GM23248 (cell line): ENCODE data around the gene HMG20B. TPM values are rescaled to one million over a fixed set of nuclear protein-coding genes. Genes with fewer than 3 reads are reported as not detected.

Experiments
- DNase-seq: peaks from one replicate; pipeline ENCODE4 v3.0.0-alpha.2; 2015
- H2AFZ ChIP-seq: fragments of 200-600 bp; sonication (generic); 2 replicates; pipeline ENCODE4 v1.6.1; 2016; ENCODE audit warnings: antibody characterized with exemption
- H3F3A ChIP-seq: fragments of 200-600 bp; sonication (generic); 2 replicates; pipeline ENCODE4 v1.6.1; 2016; ENCODE audit warnings: mild to moderate bottlenecking, antibody characterized with exemption, mixed run types; ENCODE audit not compliant: insufficient read depth
- H3K27ac ChIP-seq: fragments of 200-600 bp; sonication (generic); 2 replicates; pipeline ENCODE4 v1.5.1; 2016; ENCODE audit warnings: mild to moderate bottlenecking
- H3K27me3 ChIP-seq: fragments of 200-600 bp; sonication (generic); replicated peaks from 2 replicates; pipeline ENCODE4 v1.6.1; 2016; ENCODE audit warnings: mild to moderate bottlenecking; ENCODE audit not compliant: insufficient read depth
- H3K36me3 ChIP-seq: fragments of 200-600 bp; sonication (generic); 2 replicates; pipeline ENCODE4 v1.6.1; 2016; ENCODE audit warnings: low read depth, mild to moderate bottlenecking
- H3K4me1 ChIP-seq: fragments of 200-600 bp; sonication (generic); 2 replicates; pipeline ENCODE4 v1.6.1; 2016; ENCODE audit warnings: mild to moderate bottlenecking; ENCODE audit not compliant: insufficient read depth
- H3K4me2 ChIP-seq: fragments of 200-600 bp; sonication (generic); one replicate; pipeline ENCODE4 v1.6.1; 2016; ENCODE audit warnings: mild to moderate bottlenecking; ENCODE audit not compliant: unreplicated experiment
- H3K4me3 ChIP-seq: fragments of 200-600 bp; sonication (generic); 2 replicates; pipeline ENCODE4 v1.5.1; 2016; ENCODE audit warnings: mild to moderate bottlenecking
- H3K79me2 ChIP-seq: fragments of 200-600 bp; sonication (generic); 2 replicates; pipeline ENCODE4 v1.6.1; 2016; ENCODE audit warnings: mild to moderate bottlenecking; ENCODE audit not compliant: insufficient read depth
- H3K9ac ChIP-seq: fragments of 200-600 bp; sonication (generic); 2 replicates; pipeline ENCODE4 v1.6.1; 2016; ENCODE audit warnings: mild to moderate bottlenecking
- H3K9me2 ChIP-seq: fragments of 200-600 bp; sonication (generic); 2 replicates; pipeline ENCODE4 v1.6.1; 2016; ENCODE audit warnings: mixed run types, mild to moderate bottlenecking, moderate library complexity; ENCODE audit not compliant: insufficient read depth
- H3K9me3 ChIP-seq: fragments of 200-600 bp; sonication (generic); one replicate; pipeline ENCODE4 v1.6.1; 2017; ENCODE audit warnings: low read depth
- H4K20me1 ChIP-seq: fragments of 200-600 bp; sonication (generic); 2 replicates; pipeline ENCODE4 v1.6.0; 2016; ENCODE audit not compliant: insufficient read depth
- EZH2 ChIP-seq: fragments of 200-600 bp; sonication (generic); IDR thresholded peaks from 2 replicates; pipeline ENCODE4 v1.6.1; 2018; ENCODE audit warnings: antibody characterized with exemption, mild to moderate bottlenecking; ENCODE audit not compliant: insufficient read depth, poor library complexity, severe bottlenecking
- EZH2phosphoT487 ChIP-seq: fragments of 200-600 bp; sonication (generic); IDR thresholded peaks from 2 replicates; pipeline ENCODE4 v1.6.1; 2018; ENCODE audit warnings: antibody characterized with exemption, moderate library complexity, mild to moderate bottlenecking, low read depth; ENCODE audit not compliant: insufficient read depth
- WGBS, 2 experiments: methylation state at CpG; one replicate each; pipeline ENCODE4 v1.1.6; 2015 to 2017; ENCODE audit warnings: low lambda C conversion rate in 2 of 2, low coverage in 1 of 2; ENCODE audit errors: missing lambda C conversion rate in 2 of 2; 5-methylcytosine and 5-hydroxymethylcytosine counted together
- in situ Hi-C: fragments of 300-500 bp; cut with MboI; formaldehyde crosslinking; loops from 2 replicates; pipeline ENCODE4 v1.15.0; 2020
- polyA plus RNA-seq: library from polyadenylated mRNA; unstranded; fragments of >200 nt; fragmentation: Nextera tagmentation; extraction: Ambion mirVana; gene quantifications from 2 replicates; pipeline ENCODE4 v1.2.1, GENCODE V29; 2016
- total RNA-seq: library from RNA; depleted of rRNA; stranded (reverse); fragments of >200 nt; shearing (Covaris generic); gene quantifications from 2 replicates; pipeline ENCODE4 v1.2.3, GENCODE V29; 2014; rRNA removed

Gene HMG20B
- total RNA-seq, result 105 and 112 TPM in 2 replicates
- 83.9 and 87.7 TPM in 2 replicates for polyA plus RNA-seq

DNA sequence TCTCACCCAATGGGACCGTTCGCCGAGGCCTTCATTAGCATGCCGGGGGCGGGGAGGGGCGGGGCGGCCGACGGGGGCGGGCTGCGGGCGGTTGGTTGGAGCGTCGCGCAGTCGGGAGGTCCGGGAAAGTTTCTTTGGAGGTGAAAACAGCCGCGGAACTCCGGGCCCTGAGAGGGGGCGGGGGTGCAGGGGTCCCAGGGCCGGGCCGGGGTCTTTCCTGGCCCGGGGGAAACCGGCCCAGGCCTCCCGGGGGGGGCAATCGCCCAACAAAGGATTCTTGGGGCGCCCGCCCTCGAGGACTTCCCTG is at the start of gene HMG20B:
HMG20B (plus strand) TSS at position 90 of the 307 bp plus-strand sequence. CDS start 366 bp downstream, outside the sequence.
- Histone ChIP-seq H3K79me2 (no peaks in the 10 kb centered on the region; the same call in 1 of the 2 replicates), H3K4me1 (peaks cover 7% of the 10 kb centered on the region; the same call in 1 of the 2 replicates), H3K27me3 (no peaks in the 10 kb centered on the region), H3K9ac (peak within 1 kb of the TSS; percentile 90), H3K36me3 (no peaks in the 10 kb centered on the region), H3F3A (peaks cover 11% of the 10 kb centered on the region), H3K27ac (peak within 1 kb of the TSS; percentile 57), H2AFZ (peak within 1 kb of the TSS; percentile 99), H3K9me2 (no peaks in the 10 kb centered on the region), H3K4me3 (peak within 1 kb of the TSS; percentile 93), H3K9me3 (no peaks in the 10 kb centered on the region), H3K4me2 (peak within 1 kb of the TSS; percentile 92), H4K20me1 (no peaks in the 10 kb centered on the region)
- in situ Hi-C loops, result no loop called here
- TF ChIP-seq EZH2 (no peak), EZH2phosphoT487 (no peak)
- WGBS, 2 experiments, result 0 to 2% methylated on average over 1 to 30 of the region's 30 CpGs
- DNase-seq, result no peak

DNA sequence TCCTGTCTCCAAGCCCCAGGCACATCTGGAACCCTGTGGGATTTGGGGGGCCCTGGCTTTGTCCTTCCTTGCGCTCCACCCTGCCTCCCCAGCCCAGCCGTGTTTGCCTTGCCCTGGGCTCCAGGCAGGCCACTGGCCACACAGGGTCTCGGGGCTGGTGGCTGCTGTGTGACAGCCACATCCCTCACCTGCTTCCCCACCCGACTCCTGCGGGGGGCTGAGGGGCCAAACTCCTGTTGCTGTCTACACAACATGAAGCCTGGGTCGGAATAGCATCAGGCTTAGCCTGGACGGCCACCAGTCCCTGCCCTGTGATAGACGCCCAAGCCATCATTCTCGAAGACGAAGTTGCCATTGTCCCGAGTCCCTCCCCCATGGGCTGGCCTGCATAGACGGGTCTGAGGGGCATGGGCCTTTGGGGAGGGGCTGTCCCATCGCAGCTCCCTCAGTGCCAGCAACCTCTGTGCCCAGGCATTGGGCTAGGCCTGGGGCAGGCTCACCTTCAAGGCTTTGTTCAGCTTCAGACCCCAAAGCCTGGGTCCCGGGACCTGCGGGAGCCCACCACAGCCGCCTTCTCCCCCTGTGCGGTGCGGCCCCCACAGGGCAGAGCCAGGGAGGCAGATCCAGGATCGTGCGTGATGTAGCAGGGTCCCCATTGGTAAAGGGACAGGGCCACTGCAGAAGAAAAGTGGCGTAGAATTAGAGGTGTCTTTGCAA is 49.2 kb upstream of the HMG20B start:
- no peaks in the 10 kb centered on the region for H3K9me3 ChIP-seq
- no peak overlapping the region for H3K4me3 ChIP-seq
- peaks cover 55% of the 10 kb centered on the region for H3K79me2 ChIP-seq
- H3K27me3 ChIP-seq, result no peaks in the 10 kb centered on the region
- no peaks in the 10 kb centered on the region; the same call in 1 of the 2 replicates for H3K36me3 ChIP-seq
- in situ Hi-C loops, result no loop called here
- no peaks in the 10 kb centered on the region for H4K20me1 ChIP-seq
- TF ChIP-seq EZH2 (no peak), EZH2phosphoT487 (no peak)
- no peak overlapping the region for H3K27ac ChIP-seq
- H3K4me1 ChIP-seq, result no peaks in the 10 kb centered on the region
- 89 to 95% methylated on average over 19 to 21 of the region's 21 CpGs for WGBS, 2 experiments
- no peaks in the 10 kb centered on the region for H3K9me2 ChIP-seq
- no peak for DNase-seq
- H3F3A ChIP-seq, result no peaks in the 10 kb centered on the region
- no peak overlapping the region for H3K4me2 ChIP-seq
- H2AFZ ChIP-seq, result no peak overlapping the region
- H3K9ac ChIP-seq, result no peak overlapping the region

DNA sequence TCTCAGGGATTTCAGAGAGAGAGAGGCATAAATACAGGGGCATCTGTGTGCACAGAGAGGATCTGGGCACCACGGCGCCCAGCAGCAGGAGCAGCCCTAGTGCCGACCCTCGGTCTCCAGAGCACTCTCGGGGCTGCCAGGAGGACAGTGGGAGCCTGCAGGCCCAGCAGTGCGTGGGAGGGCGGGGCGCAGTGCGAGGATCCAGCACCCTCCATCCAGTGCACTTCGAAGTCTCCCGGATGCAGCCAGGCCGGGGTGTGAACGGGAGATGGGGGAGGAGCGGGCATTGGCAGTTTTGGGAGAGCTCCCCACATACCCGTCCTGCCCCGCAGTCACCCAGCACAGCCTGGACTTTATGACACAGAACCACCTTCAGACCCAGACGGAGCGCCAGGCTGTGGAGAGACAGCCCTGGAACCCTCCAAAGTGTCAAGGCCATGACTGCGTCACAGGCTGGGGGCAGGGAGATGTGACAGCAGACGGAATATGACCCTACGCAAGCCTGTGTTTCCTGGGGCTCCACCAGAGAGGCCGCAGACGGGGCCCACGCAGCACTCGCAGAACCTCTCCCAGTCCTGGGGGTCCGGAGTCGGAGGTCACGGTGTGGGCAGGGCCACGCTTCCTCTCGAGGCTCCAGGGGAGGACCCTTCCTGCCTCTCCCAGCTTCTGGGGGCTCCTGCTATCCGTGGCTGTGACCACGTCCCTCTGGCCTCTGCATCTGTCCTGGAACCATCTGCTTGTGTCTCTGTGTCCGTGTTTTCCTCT is 48.5 kb upstream of the HMG20B start:
- 91 to 96% methylated on average over 25 to 32 of the region's 33 CpGs for WGBS, 2 experiments
- H3K4me1 ChIP-seq, result no peaks in the 10 kb centered on the region
- H3K9me3 ChIP-seq, result no peaks in the 10 kb centered on the region
- no peak overlapping the region for H3K4me3 ChIP-seq
- peaks cover 48% of the 10 kb centered on the region for H3K79me2 ChIP-seq
- no peaks in the 10 kb centered on the region; the same call in 1 of the 2 replicates for H3K36me3 ChIP-seq
- no peak overlapping the region for H3K4me2 ChIP-seq
- H3K9me2 ChIP-seq, result no peaks in the 10 kb centered on the region
- H3F3A ChIP-seq, result no peaks in the 10 kb centered on the region
- no peak overlapping the region for H2AFZ ChIP-seq
- DNase-seq, result no peak
- TF ChIP-seq EZH2phosphoT487 (no peak), EZH2 (no peak)
- H4K20me1 ChIP-seq, result no peaks in the 10 kb centered on the region
- no peak overlapping the region for H3K9ac ChIP-seq
- H3K27ac ChIP-seq, result no peak overlapping the region
- no peaks in the 10 kb centered on the region for H3K27me3 ChIP-seq
- in situ Hi-C loops, result no loop called here

DNA sequence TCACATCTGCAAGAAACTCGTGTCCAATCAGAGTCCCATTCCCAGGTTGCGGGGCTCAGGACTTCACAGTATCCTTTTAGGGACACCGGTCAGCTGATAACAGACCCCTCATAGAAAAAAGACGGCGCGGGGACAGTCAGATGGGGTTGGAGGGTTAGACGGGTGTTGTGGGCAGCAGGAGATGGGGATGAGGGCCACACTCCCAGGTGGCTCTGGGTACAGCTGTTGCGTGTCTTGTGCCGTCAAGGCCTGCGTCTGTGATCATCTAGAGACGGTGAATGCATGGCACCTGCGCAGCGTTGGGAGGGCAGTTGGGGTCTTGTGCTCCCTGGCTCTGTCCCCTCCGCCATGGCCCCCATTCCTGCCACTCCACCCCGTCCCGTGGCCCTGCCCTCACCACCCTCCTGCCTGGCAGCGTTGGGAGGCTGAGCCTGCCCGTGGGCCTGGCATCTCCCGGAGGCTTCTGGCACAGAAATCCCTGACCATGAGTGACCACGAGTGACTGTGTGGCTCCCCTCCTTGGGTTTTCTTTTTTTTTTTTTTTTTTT is 47.8 kb upstream of the HMG20B start:
- no peak overlapping the region for H3K4me3 ChIP-seq
- H3K4me2 ChIP-seq, result no peak overlapping the region
- H3K27ac ChIP-seq, result no peak overlapping the region
- in situ Hi-C loops, result no loop called here
- no peaks in the 10 kb centered on the region for H3K9me2 ChIP-seq
- no peaks in the 10 kb centered on the region for H3K27me3 ChIP-seq
- no peaks in the 10 kb centered on the region; the same call in 1 of the 2 replicates for H3K36me3 ChIP-seq
- no peak overlapping the region for H3K9ac ChIP-seq
- H3K79me2 ChIP-seq, result peaks cover 40% of the 10 kb centered on the region
- no peak overlapping the region for H2AFZ ChIP-seq
- no peaks in the 10 kb centered on the region for H3K4me1 ChIP-seq
- no peak for DNase-seq
- 97 to 99% methylated on average over 9 to 20 of the region's 20 CpGs for WGBS, 2 experiments
- H4K20me1 ChIP-seq, result no peaks in the 10 kb centered on the region
- H3F3A ChIP-seq, result no peaks in the 10 kb centered on the region
- no peaks in the 10 kb centered on the region for H3K9me3 ChIP-seq
- TF ChIP-seq EZH2, result no peak
- no peak for TF ChIP-seq EZH2phosphoT487
